Activated T-cell treated with anti-CD3 and anti-CD28 coated beads, Interleukin-2, amount 50 U/mL, for 1 hour (primary cell): ENCODE results near the gene NALCN.

Experiments used
- DNase-seq: peaks from one replicate; pipeline ENCODE4 v3.0.0-alpha.2; 2020

The NALCN gene

DNA sequence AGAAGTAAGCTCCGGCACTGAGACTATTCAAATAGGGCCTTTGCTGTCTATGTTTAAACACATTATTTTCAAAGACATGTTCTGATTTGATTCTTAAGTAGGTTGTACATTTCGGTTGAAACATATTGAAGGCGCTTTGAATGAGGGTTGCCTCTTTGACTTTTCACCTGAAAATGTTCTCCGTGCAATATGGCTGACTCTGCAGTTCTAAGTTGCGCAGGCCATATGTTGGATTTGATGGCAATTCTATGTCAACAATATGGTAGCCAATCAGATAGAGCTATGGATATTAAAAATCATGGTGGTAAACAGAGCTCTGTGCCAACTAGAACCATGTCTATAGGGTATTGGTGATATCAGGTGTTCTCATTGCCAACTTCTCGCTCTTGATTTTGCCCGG, 307.3 kb downstream of the NALCN start:
- no peak for DNase-seq

DNA sequence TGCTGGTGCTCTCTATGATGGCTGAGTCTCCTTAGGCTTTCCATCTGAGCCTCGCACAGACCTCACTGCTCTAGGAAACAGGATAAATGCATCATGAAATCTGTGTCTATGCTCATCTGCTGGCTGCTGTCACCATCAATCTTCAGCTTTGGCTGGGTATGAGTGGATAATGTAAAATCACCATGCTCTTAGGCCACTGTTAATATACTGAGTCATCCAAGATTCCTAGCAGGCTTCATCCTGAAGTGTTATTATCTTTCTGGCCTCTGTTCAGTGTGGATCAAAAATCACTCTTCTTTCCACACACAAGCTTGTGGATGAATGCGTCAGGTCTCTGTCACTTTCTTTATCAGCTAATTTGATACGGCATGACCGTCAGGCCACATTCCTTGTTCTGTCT, 317.4 kb downstream of the NALCN start:
- DNase-seq, result no peak

DNA sequence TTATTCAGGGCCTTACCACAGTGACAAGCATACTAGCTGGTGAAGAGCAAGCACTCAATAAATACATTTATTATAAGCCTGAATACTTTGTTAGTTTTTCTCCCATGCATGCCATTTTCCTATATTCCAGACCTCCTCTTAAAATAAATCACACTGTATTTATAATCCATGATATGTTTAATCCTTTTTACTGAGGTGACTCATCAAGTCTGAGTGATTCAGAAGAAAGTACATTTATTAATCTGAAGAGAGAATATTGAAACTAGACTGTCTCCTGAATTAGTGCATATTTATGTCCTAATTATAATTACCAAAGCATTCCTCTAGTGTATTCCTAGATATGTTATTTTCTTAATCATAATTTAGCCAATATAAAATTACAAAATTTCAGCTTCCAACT, 323.3 kb downstream of the NALCN start:
- DNase-seq, result no peak

DNA sequence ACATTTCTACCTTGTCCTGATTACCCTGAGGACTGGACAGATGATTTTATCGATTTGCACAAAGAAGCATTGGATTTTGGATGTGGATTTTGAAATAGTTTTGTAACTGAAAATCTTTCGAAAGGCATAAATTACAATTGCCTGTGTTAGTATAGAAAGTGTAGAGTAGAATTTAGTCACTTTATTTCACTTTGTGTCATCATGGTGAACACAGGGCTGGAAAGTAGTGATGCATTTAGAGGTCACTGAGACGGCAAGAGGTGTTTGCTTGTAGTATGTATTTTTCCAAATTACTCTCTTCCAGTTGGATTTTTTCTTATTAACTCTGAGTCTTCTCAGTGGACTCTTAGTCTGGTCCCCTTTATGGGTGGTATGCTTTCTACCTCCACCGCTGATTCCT, 326.0 kb downstream of the NALCN start:
- no peak for DNase-seq

DNA sequence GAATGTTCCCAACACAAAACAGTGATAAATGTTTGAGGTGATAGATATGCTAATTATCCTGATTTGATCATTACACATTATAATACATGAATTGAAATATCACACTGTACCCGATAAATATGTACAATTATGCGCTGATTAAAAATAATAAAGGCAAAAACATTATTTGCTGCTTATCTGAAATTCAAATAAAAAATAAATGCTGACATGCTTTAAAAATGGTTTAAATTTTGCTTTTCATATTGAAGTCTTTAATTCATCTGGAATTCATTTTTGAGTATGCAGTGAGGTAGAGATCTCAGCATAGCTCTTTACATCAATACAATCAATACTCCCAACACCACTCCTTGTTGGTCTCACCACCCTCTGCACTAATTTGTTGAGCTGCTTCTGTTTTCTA, 330.8 kb downstream of the NALCN start:
- DNase-seq, result no peak

DNA sequence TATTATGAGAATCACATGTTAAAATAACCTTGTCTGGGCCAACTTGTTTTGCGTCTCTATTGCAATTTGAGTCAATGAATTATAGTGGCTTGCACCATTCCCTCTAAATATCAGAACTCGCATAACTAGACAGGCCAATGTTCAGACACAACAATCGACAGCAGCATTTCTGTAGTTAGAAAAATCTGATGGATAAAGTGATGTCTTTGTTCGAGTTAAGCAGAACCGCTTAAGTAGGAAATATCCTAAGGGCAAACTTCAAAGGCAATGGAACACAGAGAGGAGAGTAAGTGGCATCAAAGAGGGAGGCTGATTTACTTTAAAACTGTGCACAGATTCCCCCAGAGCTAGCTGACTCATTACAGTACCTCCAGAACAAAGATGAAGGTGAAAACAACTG, 333.9 kb downstream of the NALCN start:
- no peak for DNase-seq

DNA sequence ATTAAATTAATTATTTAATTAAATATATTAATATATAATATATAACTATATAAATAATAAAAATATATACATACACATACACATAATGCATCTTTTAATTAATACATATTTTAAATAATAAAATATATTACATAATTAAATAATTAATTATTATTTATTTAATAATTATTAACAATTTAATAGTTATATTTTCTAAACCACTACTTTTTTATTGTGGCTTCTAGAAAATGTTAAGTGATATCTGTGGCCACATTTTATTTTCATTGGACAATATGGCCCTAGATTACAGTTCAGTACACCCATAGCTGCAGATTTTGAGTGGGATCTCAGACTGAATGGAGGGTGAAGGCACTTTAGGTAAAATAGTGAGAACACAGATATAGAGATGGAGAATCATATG, 335.7 kb downstream of the NALCN start:
- DNase-seq, result no peak

DNA sequence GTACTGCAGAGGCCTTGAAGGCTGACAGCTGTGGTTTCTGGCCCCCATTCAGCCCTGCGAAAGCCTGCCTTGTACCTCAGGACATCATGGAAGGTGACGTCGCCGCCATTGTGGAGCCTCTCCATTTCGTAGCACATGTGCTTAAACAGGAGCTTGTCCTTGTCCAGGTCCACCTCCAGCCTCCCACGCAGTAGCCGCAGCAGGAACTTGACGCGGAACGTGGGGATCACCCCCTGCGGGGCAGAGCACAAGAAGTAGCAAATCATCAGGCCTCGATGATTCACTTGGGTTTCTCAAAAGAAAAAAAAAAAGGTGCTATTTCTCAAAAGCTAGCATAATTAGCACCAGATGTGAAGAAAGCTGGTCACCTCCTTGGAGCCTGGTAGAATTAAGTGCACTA, 351.0 kb downstream of the NALCN start:
- DNase-seq, result no peak

DNA sequence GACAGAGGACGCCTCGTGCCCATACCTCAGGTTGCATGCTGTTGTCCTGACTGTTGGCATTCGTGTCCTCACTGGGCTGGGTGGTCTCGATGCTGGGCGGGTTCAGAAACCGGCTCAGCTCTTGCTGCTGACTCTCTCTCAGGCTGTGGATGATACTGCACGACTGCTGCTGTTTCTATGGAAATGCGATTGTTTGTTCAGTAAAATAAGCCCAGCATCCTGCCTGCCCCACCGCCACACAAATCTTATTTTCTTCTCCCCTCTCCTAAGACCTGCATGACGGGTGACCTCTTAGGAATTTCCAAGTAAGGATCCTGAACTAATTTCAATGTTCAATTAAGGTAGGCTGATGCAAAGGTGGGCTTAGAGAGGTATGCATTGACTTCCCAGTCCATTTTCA, 356.5 kb downstream of the NALCN start:
- DNase-seq, result no peak

DNA sequence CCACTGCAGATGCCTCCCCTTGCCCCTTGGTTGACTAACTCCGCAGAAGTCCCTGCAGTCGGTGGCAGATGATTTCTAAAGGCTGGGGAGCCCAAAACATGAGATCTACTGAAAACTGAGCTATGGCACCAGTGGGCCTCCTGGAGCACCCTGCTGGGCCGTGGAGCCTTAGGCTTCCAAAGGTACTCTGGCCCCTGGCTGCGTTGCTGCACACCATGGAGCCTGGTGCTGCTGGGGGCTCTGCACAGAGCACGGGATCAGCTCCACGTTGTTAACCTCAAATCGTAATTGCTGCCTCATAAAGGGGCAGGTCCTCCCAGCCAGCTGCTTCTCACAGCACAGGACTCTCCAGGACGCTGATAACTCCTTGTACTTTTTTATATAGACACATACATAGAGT, 357.5 kb downstream of the NALCN start:
- DNase-seq, result no peak

DNA sequence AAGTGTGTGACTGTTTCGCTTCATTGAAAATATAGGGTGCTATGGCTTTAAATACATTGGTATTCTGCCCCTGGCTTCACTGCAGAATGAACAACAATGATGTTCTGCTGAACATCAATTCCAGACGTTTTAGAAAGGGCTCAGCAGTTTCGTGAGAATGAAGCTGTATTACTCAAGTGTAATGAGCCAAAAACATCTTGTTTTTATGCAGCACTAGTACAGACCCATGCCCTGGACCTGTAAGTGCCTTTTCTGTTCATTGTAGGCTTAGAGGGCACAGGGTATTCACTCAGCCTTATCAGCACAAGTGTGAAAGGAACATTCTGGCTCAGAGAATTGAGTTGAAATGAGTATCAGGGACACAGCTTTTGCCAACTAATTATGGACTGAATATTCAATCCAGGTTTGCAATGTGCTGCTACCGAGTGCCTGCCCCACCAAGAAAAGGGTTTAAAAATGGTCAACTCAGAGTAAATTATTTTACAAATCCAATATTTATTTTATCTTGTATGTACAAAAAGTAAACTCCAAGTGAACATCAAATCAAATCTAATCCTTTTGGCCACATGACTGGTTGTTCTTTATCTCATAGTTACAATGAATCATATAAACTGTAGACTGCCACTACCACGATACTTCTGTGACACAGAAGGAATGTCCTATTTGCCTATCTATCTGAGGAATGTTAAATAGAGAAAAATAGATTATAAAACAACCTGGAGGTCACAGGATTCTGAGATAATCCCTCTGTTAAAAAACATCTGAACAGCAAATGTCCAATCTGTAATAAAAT, 362.8 kb downstream of the NALCN start:
- DNase-seq, result no peak

DNA sequence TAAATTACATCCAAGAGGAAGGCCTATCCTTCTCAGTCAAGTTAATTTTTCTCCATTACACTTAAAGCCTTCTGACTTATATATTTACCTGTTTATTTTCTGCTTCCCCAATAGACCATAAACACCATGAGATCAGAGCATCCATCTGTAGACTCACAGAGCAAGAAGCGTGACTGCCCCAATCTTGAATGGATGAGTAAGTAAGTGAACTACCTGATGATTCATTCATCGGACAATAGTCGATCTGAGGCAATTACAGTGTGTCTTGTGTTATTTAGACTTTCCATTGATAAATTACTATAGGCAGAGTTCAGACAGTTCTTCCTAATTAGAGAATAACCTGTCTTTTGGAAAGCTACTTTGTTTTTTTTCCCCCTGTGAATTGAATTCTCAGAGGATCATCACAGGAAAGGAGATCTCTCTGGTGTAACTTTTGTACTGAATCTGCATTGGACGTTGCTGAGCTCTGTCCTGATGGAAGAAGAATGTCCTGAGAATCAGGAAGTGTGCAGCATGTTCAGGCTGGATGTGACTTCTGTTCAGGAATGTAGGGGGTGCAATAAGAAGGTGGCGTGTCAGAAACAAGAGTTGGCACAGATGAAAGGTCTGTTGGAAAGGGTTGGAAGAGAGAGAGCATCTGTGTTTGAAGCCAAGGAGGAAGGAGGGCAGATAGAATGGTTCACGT, 367.0 kb downstream of the NALCN start:
- DNase-seq, result no peak

DNA sequence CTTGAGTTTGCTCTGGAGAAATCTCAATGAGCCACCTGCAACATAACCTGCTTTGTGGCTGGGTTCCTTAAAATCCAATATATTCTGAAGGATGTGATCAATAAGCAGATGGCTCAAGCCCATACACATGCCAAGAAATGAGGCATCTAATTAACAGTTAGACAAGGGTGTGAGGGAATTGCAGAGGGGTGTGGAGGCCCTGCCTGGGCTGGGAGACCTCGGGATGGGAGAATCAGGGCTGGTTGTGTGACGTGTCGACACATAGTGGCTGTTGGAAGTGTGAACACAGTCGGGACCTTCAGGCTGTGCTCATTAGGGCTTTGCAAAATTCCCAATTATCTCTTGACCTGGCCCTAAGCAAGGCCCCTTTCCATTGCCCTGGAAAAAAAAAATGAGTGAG, 379.8 kb downstream of the NALCN start:
- DNase-seq, result no peak

DNA sequence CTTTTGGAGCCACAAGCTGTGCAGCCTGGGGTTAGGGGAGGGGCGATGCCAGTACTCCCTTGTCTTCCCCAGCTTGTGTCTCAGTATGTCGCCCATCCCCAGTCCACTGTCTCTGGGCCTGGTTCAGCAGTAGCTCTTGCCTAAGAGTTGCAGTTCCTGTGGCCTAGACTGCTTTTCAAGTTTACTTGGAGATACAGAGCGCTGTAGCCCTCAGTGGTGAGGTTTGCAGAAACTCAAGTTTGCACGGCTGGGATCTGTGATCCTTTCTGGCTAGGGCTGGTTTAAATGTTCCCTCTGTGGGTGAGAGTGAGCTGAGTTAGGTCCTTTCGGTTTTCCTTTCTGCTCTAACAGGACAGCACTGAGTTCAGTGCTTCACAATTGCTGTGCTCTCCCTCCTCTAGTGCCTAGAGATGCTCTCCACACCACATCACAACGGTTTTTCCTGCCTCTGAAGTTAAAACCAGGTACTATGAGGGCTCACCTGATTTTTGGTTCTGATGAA, 381.1 kb downstream of the NALCN start:
- DNase-seq, result no peak

DNA sequence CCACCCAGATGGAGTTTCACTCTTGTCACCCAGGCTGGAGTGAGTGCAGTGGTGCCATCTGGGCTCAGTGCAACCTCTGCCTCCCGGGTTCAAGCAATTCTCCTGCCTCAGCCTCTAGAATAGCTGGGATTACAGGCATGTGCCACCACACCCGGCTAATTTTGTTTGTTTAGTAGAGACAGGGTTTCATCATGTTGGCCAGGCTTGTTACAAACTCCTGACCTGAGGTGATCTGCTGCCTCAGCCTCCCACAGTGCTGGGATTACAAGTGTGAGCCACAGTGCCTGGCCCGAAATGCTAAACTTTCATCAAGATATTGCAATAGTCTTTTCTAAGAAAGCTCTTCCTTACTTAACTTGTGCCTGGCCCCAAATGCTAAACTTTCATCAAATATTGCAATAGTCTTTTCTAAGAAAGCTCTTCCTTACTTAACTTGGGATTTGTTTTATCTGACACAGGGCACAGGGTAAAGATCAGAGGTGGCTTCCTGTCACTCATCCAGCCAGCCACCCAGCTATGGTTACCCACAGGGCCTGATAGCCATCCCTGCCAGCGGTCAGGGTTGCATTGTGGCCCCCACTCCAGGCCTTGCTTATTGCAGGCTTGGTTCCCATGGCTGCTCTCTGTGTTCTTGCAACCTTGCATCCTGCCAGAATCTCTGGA, 389.4 kb downstream of the NALCN start:
- no peak for DNase-seq

DNA sequence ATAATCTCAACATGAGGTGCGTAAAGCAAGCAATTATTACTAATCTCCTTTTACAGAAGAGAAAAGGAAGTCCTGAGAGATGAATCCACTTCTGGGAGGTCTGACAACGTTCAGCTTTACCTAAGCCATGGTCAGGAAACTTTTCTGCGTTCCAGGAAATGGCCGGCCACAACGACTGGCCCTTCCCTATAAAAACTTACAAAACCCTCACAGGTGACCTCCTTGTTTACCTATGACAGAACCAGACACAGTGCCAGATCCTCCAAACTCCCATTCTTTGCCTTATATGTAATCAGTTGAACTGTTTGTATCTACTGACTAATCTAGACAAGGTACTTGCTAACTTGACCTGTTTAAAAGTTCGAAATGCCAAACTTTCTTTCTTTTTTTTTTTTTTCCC, 390.0 kb downstream of the NALCN start:
- DNase-seq, result no peak

DNA sequence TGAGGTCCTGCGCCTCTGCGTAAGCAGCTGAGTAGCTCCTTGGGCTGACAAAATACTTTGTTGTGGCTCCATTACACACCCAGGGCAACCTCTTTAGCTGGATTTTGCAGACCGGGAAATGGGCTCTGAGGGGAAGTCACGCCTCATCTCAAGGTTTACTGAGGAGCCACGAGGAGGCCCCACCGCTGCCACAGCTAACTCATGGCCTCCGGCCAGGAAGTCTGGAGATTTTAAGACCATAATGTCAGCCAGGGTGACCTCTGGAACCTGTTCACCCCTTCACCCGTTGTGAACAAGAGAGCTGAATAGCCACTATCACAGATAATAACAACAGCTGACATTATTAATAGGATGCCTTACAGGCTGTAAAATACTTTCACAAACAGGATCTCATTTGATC, 390.4 kb downstream of the NALCN start:
- DNase-seq, result no peak

DNA sequence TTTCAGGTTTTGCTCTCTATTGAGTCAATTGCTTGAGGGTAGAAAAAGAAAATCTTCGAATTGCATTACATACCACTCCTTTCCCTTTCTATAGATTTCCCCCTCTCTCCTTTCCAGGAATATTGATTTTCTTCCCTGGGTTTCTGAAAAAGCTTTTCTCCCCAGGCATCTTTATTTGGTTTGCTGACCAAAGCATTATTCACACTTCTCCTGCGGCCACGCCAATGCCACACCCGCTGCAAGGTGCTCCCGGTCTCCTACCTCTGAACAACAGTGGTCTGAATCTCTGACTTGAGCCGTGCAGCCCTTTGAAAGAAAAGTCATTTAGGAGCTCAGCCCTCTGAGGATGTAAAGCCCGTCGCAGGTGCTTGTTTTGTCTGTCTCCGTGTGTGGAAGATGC, 390.8 kb downstream of the NALCN start:
- no peak for DNase-seq

DNA sequence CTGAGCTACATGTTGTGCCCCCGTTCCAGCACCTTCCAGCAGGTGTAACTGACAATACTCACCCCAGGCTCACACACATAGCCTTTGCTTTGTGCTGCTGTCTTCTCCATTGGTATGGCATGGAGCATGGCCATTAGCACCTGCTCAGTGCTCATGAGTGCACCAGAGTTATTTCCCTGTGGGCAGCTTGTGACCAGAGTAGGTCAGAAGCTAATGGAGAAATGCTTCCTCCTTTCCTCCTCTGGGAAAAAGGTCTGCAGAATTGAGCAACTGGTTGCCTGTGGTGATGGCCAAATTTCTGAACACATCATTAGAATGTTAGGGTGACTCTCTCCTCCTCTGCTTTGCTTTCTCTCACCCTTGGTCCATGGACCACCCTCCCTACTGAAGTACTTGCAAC, 397.2 kb downstream of the NALCN start:
- DNase-seq, result no peak

DNA sequence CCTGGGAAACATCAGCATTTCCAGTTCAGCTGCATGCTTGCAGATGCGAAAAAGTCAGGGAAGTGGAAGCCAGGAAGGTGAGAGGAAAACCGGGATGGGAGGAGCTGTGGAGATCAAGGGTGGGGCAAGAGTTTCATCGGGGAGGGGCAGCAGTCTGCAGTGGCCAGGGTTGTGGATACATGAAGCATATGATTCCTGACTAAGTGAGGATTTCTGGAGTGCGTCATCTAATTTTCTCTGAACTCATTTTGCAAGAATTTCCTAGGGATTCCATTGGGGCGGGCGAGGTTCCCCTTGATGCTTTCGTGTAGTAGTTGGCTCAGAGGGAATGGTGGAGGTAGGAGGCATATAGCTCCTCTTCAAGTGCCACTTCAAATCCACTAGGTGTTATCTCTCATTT, 397.6 kb downstream of the NALCN start:
- DNase-seq, result no peak

DNA sequence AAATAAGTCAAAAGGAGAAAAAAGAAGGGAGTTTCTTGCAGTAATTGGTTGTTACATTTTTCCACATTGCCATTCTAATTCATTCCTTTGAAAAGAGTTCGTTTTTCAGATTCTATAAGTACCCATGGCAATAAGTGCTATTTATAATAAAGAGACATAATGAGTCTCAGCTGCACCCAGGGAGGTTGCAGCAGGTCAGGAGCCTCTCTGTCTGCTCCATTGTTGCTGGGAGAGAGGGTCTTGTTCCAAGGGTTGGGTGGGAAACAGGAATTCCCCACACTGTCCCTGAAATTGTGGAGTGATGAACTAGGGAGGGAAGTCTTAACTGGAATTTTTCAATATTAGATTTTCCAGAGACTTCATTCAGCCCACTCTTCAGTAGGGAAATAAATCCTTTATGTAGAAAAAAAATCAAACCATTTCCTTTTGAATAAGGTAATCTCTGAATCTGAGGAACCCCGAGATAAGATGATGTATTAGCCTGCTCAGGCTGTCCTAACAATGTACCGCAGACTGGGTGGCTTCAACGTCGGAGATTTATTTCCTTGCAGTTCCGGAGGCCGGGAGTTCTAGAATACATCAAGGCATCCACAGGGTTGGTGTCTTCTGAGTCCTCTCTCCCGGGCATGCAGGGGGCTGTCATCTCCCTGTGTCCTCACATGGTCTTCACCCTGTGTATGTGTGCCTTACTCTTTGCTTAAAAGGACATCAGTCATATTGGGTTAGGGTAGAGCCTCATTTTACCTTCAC, 399.0 kb downstream of the NALCN start:
- DNase-seq, result no peak

DNA sequence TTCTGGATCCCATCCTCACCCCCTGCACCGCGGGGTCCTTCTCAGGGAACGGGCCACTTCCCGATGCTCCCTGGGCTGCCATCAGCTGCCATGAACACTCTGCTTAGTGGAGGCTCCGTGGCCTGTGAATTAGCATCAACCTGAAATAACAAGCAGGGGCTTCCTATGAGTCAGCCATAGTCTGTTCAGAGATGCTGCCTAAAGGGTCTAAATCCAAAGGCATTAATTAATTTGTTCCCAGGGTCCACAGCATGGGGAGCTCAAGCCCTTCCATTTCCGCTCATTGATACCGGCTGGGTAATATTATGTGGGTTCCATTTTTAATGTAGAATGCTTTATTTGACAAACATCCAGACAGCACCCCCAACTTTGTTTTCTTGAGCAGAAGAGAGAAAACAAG, 399.8 kb downstream of the NALCN start:
- no peak for DNase-seq

DNA sequence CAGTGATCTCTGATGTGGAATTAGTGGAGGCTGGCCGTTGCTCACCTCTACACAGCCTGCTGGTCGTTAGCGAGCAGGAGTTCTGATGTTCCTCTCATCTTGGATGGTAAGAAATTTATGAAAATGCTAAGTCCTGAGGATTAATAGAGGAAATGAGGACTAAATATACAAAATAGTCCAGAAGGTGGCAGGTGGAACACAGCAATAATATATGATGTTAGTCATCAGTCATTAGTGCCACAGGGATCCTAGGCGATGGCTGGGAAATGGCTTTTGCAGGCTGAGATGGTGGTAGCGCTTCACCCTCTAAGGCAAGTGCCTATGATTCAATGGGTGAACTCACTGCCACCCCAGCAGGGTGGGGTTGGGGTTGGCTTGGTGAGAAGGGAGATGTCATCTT, 403.1 kb downstream of the NALCN start:
- DNase-seq, result no peak
